ENCODE results near the gene PRC1. TPM values are rescaled to one million over a fixed set of nuclear protein-coding genes. Genes with fewer than 3 reads are reported as not detected.
A peak's percentile ranks its signal among the peaks of the same experiment; 100 is the strongest.

The PRC1 gene
- total and polyA plus RNA-seq, 10 donors = 6.0 to 40.0 (median 11.7) TPM

DNA sequence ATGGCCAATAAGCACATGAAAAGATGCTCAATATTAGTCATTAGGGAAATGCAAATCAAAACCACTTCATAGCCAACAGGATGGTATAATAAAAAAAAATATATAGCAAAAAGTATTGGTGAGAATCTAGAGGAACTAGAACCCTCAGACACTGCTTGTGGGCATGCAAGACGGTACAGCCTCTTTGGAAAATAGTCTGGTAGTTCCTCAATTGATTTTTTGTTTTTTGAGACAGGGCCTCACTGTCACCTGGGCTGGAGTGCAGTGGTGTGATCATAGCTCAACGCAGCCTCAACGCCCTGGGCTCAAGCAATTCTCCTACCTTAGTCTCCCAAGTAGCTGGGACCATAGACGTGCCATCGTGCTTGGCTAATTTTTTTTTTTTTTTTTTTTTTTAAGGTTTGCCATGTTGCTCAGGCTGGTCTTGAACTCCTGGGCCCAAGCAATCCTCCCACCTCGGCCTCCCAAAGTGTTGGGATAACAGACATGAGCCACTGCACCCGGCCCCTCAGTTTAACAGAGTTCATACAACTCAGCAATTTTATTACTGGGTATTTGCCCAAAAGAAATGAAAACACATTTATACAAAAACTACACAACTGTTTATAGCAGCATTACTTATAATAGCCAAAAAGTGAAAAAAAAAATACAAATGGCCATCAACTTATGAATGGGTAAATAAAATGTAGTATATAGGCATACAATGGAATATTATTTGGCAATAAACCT, 5.1 kb downstream of the PRC1 start:
- Histone ChIP-seq H3K4me3 (no peak overlapping the region), H3K36me3 (peaks cover 0 to 4% (median 0%) of the 10 kb centered on the region in 6 donors), H3K27me3 (replicated peaks in 1 of 7) (no peaks in the 10 kb centered on the region), H3K4me1 (peaks cover 0 to 48% (median 24%) of the 10 kb centered on the region in 6 donors), H3K27ac (peak overlapping the region in 1 of 8 donors; percentile 13), H3K9me3 (no peaks in the 10 kb centered on the region)
- intact Hi-C loops (cut with DNase I; ENCODE audit: low total_unique reads) = no loop called here
- 68 to 83% (median 70%) methylated on average over 7 of the region's 7 CpGs for WGBS, 5 donors
- DNase-seq = no peak
- TF ChIP-seq POLR2AphosphoS5 (IDR thresholded peaks at IDR 0.05) = no peak
- no peak for TF ChIP-seq POLR2A (IDR thresholded peaks at IDR 0.05)
- TF ChIP-seq, protein P1, sequence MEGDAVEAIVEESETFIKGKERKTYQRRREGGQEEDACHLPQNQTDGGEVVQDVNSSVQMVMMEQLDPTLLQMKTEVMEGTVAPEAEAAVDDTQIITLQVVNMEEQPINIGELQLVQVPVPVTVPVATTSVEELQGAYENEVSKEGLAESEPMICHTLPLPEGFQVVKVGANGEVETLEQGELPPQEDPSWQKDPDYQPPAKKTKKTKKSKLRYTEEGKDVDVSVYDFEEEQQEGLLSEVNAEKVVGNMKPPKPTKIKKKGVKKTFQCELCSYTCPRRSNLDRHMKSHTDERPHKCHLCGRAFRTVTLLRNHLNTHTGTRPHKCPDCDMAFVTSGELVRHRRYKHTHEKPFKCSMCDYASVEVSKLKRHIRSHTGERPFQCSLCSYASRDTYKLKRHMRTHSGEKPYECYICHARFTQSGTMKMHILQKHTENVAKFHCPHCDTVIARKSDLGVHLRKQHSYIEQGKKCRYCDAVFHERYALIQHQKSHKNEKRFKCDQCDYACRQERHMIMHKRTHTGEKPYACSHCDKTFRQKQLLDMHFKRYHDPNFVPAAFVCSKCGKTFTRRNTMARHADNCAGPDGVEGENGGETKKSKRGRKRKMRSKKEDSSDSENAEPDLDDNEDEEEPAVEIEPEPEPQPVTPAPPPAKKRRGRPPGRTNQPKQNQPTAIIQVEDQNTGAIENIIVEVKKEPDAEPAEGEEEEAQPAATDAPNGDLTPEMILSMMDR (IDR thresholded peaks at IDR 0.05 in 8 of 11, conservative IDR thresholded peaks at IDR 0.05 in 3 of 11) = no peak

DNA sequence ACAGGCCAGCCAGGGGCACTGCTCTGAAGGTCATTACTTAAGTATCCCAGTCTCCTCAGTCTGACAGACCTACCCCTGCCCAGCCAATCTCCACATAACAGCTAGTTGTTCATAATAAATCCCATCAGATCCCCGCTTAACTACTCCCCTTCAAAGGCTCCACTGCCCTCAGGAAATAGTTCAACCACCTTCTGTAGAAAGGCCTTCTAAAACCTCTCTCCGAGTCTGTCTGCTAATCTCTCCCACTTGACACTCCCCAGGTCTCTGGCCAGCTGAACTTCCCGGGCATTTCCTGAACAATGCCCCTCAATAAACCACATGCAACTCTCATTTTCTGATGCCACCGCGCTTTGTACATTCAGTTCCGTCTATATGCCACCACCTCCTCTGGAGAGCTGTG, 6.0 kb downstream of the PRC1 start:
- Histone ChIP-seq H3K27me3 (replicated peaks in 1 of 7) (no peaks in the 10 kb centered on the region), H3K4me3 (no peak overlapping the region), H3K27ac (peak overlapping the region in 2 of 8 donors; percentile 10 to 13), H3K36me3 (peaks cover 0 to 13% (median 0%) of the 10 kb centered on the region in 6 donors), H3K4me1 (peaks cover 0 to 41% (median 17%) of the 10 kb centered on the region in 6 donors), H3K9me3 (no peaks in the 10 kb centered on the region)
- TF ChIP-seq POLR2AphosphoS5 (IDR thresholded peaks at IDR 0.05) (peak in 1 of 3 donors; percentile 54), POLR2A (IDR thresholded peaks at IDR 0.05) (no peak)
- TF ChIP-seq, protein P1 (IDR thresholded peaks at IDR 0.05 in 8 of 11, conservative IDR thresholded peaks at IDR 0.05 in 3 of 11) = no peak
- DNase-seq = no peak
- WGBS, 5 donors = 17 to 50% (median 26%) methylated on average over 6 of the region's 6 CpGs
- intact Hi-C loops (cut with DNase I; ENCODE audit: low total_unique reads) = no loop called here

- no peak overlapping the region for H3K4me3 ChIP-seq
- H3K9me3 ChIP-seq = no peaks in the 10 kb centered on the region
- H3K36me3 ChIP-seq = peaks cover 0 to 18% (median 0%) of the 10 kb centered on the region in 6 donors
- DNase-seq = no peak
- intact Hi-C loops (cut with DNase I; ENCODE audit: low total_unique reads) = no loop called here
- WGBS, 5 donors = 83 to 90% (median 87%) methylated on average over 7 of the region's 7 CpGs
- peak overlapping the region in 1 of 8 donors; percentile 13 for H3K27ac ChIP-seq
- H3K27me3 ChIP-seq (replicated peaks in 1 of 7) = no peaks in the 10 kb centered on the region
- peaks cover 0 to 36% (median 15%) of the 10 kb centered on the region in 6 donors for H3K4me1 ChIP-seq
- TF ChIP-seq POLR2AphosphoS5 (IDR thresholded peaks at IDR 0.05) (no peak), POLR2A (IDR thresholded peaks at IDR 0.05) (no peak)
- TF ChIP-seq, protein P1 (IDR thresholded peaks at IDR 0.05 in 8 of 11, conservative IDR thresholded peaks at IDR 0.05 in 3 of 11) = no peak
Measured at GRCh38 chr15:90987561-90988141, 6.7 kb downstream of the PRC1 start.
